ENCODE measurements around the gene ASMTL.
"Not testable (repeated sequence)": the region's sequence is repeated elsewhere in the genome, so short reads cannot be mapped to it uniquely, and the experiment has no call there.

Gene ASMTL

DNA sequence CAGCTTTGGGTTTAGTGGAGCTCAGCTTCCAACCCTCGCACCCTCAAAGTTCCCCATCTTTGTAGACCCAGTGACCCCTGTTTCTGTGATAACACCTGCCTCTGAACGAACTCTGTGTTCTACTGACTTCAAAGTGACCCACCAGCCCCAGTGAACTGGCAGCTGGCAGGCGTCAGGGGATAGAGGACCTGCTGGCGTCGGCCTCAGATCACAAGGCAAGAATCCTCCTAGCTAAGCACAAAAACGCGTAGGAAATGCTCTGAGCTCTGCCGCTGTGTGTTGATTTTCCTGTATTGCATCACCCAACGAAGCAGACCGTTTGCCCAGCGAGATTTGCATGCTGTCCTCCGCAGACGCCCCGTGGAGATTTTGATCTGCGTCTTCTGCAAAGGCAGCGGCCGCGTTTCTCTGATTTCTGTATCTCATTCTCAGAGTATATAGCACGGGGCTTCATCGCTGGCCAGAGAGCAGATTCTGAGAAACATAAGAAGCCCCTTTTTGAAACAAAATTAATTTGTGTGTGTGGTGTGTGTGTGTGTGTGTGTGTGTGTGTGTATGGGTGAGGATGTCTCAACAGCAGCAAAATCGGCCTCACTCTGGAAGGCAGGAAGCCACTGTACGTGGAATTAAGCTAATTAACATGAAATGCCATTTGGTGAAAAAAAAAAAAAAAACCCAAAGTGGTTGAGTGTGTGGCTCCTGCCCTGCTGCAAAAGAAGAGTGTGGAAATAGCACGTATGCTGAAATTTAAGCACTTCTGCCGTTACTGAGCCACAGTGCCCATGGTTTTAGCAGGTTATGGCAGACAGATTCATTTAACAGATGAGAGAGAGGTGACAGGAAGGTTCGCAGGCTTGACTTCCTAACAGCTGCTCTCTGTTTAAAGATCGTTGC lies 29.2 kb upstream of the ASMTL start:
- peak; percentile 73 to 80 for ATAC-seq

DNA sequence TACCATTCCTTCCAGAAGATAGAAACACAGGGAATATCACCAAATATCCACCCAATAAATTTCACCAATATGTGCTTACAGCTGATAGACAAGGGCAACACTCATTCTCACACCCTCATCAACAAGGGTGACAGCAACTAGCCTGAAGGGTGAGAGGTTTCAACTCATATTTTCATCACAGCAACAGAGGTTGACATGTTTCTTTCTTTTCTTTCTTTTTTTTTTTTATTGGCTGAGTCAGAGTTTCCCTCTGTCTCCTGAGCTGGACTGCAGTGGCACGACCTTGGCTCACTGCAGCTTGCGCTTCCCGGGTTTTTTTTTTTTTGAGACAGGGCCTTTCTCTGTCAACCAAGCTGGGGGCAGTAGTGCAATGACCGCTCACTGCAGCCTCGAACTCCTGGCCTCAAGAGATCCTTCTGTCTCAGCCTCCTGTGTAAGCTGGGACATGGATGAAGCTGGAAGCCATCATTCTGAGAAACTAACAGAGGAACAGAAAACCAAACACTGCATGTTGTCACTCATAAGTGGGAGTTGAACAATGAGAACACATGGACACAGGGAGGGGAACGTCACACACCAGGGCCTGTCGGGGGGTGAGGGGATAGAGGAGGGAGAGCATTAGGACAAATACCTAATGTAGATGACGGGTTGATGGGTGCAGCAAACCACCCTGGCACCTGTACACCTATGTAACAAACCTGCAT lies 27.5 kb upstream of the ASMTL start:
- ATAC-seq = peak; percentile 27 to 57

DNA sequence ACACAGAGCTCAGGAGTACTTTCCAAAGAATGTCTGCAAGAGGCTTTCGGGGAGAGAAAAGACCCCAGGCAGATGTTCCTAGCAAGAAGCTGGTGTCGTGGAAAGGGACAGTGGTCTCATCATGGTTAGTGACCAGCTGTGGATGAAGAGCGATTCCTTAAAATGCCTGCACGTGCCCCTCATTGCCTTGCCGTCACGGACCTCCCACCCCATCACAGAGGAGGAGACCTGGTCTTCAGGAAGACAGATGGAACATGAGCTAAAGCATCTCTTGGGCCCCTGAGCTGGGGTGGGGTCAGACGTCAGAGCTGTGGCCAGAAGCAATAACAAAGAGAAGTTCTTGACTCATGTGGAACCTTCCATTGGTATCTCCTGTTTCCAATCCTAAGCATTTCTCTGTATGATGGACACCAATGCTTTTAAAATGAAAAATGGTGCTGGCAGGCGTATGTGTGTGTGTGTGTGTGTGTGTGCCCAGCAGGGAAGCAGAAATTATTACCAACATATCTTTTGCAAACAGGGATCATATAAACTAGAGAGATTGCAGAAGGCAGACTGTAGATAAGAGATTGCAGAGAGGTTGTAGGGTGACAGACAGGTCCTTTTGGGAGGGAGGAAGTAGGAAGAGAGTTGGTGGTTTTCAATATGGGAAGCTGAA lies 25.2 kb upstream of the ASMTL start:
- no peak for ATAC-seq

DNA sequence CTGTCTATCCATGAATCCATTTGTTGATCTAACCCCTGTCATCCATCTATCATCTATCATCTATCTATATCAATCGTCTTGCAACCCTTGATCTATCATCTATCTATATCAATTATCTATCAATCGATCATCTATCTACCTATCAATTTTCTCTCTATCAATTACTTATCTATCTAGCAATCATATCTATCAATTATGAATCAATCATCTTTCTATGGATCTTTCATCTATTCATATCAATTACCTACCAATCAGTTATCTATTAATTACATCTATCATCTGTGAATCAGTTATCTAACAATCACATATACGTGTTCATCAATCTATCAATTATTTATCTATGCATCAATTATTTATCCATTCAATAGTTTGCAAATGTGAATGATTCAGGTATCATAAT lies 24.5 kb upstream of the ASMTL start:
- ATAC-seq = no peak

DNA sequence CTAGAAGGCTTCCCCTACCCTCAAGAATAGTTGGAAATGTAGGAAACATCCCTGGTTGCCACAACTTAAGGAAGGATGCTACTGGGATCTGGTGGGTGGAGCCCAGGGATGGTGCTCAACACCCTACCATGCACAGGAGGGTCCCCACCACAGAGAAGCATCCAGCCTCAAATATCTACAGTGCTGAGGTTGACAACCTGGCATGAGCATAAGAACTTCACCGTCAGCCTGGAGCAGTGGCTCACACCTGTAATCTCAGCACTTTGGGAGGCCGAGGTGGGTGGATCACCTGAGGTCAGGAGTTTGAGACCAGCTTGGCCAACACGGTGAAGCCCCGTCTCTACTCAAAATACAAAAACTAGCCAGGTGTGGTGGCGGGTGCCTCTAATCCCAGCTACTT lies 24.0 kb upstream of the ASMTL start:
- no peak for ATAC-seq

DNA sequence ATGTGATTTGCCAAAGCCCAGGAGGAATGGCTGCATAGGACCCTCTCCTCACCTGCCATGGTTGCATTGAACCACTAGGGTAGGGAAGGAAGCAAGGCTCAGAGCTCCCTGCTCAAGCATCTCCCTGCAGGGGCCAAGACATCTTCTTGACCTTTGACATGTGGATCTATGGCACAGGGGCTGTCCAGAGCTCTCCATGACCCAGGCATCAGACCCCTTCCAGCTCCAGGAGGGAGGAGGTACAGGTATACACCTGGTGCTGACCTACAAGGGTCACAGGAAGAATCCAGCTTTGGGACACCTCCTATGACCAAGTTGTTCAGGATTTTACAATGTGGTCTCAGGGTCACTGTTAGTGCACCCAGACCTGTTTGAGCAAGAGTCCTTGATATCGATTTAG lies 23.2 kb upstream of the ASMTL start:
- no peak for ATAC-seq

DNA sequence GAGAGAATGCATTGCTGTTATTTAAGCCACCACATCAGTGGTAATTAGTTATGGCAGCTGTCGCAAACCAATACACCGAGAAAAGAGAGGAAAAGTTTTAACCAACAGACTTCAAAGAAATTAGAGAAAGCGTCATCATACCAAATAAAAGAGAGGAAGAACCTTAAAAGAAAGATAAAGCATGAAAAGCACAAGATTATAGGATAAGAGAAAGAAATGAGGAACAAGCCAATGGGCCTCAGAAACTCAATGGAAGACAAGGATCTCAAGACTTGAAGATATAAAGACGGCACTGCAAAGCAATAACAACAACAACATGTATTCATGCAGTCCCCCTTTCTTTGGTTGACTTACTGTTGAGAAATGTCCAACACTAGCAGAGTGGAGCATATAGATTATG lies 22.8 kb upstream of the ASMTL start:
- ATAC-seq = no peak

DNA sequence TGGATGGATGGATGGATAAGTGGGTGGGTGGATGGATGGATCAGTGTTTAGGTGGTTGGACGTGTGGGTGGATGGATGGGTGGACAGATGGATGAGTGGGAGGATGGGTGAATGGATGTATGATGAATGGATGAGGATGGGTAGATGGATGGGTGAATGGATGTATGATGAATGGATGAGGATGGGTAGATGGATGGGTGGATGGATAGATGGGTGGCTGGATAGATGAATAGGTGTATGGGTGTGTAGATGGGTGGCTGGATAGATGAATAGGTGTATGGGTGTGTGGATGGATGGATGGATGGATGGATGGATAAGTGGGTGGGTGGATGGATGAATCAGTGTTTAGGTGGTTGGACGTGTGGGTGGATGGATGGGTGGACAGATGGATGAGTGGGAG lies 21.9 kb upstream of the ASMTL start:
- not testable (repeated sequence) for ATAC-seq

DNA sequence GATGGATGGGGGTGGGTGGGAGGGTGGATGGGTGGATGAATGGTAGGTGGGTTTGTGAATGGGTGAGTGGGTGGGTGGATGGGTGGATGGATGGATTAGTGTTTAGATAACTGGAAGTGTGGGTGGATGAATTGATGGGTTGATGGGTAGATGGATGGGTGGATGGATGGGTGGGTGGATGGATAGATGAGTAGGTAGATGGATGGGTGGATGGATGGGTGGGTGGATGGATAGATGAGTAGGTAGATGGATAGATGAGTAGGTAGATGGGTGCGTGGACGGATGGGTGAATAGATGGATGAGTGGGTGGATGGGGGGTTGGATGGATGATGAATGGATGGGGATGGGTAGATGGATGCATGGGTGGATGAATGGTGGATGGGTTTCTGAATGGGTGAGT lies 20.3 kb upstream of the ASMTL start:
- ATAC-seq = no peak

DNA sequence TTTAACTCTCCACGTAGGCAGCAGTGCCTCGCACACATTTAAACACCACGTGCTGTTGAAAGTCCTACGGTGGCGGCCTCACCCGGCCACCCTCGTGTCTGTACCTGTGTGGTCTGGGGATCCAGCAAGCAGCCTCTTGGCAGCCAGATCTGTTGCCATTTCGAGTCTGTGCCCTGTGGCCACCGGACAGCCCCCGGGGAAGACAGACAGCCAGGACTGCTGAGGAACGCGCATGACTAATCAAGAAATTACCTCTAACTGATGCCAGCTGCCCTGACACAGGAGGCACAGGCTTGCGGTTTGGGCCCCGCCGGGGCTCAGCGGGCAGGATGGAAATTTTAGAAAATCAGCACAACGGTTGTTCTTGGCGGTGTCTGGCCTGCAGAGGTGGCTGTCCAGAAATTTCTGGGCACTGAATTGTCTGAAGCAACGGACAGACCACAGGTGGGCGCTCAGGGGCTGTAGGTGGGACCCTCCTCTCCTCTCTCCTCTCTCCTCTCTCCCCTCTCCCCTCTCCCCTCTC lies 15.6 kb upstream of the ASMTL start:
- ATAC-seq = peak; percentile 91 to 94

DNA sequence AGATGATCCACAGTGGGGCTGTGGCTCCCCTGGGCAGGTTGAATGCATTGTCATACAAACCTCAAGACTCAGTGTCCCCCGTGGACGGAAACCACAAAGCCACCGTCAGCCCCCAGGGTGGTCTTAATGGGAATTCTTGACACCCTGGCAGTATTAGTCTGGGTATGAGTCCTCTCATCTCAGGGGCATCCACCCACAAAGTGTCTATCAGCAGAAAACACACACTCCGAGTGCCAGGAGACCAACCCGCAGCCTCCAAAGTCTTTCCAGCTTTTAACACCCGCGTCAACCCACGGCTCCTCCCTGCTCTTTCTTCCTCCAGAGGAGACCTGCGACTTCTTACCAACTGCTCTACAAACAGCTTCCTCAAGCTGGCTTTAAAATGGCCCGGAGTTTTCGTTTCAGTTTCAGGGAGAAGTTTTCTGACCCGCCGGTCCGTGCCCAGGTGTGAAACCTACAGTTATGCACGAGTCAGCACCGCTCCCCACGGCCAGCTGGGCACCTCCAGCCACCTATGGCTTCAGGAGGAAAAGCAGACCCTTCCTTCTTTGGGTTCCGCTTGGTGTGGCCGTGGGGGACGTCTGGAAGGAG lies 14.4 kb upstream of the ASMTL start:
- no peak for ATAC-seq

DNA sequence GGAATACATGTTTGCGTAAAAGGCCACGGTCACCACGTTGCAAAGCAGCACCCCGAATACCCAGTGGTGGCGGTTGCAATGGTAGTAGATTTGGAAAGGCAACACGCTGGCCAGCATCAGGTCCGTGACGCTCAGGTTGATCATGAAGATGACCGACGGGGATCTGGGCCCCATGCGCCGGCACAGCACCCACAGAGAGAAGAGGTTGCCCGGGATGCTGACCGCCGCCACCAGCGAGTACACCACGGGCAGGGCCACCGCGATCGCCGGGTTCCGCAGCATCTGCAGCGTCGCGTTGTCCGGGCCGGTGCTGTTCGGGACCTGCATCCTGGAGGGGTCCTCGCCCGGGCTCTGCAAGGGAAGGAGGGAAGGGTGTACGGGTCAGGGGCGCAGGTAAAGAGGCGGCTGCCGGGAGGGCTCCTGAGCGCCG lies 13.5 kb upstream of the ASMTL start:
- no peak for ATAC-seq

DNA sequence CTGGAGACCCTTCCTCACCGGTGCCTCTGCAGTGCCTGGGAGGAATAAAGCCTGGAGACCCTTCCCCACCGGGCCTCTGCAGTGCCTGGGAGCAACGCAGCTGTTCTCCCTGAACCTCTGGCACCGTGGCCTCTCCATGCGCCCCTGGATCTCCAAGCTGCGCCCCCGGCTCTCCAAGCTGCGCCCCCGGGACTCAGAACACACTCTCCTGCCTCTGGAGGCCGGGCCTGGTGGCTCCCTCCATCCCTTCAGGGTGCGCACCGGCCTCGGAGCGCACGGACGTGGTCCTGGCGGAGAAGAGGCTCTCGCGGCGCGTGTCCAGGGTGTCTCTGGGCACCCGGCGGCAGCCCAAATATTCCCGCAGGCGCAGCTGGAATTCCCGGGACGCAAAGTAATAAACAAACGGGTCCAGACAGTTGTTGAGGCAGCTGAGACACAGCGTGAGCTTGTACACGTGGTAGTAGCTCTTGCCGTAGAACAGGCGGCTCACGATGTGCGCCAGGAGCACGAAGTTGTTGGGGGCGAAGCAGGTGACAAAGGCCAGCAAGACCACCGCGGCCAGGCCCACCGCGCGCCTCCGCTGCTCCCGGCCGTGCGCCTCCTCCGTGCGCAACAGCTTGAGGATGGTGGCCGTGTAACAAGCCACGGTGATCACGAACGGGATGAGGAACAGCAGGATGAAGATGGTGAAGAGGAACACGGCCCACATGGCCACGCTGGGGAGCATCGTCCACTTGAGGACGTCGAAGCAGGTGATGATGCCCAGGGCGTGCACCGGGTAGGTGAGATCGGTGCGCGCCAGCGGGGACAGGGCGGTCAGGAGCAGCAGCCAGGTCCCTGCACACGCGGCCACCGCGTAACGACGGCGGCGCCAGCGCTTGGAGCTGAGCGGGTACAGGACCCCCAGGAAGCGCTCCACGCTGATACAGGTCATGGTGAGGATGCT lies 12.8 kb upstream of the ASMTL start:
- no peak for ATAC-seq

DNA sequence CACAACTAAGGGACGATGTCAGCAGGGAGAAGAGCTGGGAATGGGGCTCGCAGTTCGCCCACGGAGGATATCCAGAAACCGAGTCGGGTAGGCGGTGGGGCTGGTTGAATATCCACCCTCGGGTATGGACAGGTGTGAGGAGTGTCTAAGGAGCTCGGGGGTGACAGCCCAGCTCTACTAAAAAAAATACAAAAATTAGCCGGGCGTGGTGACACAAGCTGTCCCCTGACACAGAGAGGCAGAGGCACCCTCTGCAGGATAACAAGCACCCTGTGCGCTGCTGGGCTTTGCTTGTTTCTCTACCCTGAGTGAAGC lies 12.2 kb upstream of the ASMTL start:
- no peak for ATAC-seq

DNA sequence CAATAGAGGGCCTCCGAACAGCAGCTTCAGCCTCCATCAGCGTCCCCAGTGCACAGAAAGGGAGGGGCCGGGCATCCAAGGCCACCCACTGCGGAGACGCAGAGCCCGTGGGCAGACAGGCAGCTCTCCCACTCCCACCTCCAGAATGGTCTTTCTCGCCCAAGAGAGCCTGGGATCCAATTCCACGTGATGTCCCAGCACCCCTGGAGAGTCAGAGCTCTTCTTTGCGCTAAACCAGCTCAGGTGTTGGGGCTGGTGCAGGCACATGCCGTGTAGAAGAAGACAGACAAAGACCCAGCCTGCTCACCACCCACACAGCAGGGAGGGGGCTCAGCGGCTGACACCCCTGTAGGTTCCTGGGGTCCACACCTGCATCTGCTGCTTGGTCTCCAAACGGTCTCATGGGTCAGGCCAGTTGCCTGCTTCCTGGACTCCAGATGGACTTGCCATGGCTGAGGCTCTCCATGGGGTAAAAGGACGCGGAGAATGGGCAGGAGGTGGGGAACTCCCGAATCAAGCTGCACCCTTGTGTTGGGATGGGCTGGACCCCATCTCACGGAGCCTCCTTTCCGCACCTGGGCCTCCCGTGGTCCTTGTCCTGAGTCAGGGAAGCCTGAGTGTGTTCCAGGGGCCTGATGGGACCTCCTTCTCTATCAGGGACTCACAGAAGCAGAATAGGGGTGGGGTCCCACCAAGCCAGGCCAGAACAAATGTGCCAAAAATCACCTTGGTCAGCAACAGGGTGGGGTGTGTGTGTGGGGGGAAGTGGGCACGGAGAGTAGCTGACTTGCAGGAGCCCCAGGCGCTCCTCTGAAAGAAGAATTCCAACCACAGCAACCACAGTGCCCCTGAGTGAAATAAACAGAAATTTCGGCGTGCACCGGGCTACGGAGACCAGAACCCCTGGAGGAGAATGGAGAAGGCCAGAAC lies 11.6 kb upstream of the ASMTL start:
- no peak for ATAC-seq

DNA sequence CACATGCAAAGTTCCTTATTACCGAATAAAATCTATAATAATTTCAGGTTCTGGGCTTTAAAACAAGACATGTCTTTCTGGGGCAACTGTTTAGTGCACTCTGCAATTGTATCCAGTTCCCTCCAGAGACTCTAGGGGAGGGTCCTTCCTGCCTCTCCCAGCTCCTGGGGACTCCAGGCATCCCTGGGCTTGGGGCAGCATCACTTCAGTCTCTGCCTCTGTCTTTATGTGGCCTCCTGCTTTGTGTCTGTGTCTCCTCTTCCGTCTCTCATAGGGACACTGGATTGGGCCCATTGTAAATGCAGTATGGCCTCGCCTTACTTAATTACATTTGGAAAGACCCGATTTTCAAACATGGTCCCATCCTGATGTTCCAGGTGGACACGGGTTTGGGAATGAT lies 10.9 kb upstream of the ASMTL start:
- ATAC-seq = no peak

DNA sequence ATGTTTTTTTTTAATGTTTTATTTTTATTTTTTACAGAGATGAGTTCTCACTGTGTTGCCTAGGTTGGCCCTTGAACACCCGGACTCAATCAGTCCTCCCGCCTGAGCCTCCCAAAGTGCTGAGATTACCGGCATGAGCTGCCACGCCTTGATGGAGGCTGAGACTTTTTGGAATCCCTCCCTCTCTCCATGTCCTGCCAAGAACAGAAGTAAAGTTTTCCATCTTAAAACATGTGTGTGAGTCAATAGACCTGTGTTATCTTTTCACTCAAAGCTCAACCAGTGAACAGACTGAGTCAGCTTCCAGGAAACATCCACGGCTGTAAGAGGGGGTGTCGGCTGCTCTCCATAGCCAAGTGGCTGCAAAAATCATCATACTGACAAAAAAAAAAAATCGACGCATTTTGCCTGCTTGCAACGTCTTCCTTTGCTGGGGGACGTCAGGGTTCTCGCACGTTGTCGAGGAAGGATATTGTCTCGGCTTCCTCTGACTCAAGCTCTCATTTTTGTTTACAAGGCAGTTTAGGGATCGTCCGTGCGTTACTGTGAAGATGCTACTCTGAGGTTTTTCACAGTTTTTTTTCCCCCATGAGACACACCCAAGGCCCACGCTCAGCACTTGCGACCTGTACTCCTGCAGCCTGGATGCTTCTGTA lies 10.0 kb upstream of the ASMTL start:
- peak; percentile 90 to 94 for ATAC-seq

DNA sequence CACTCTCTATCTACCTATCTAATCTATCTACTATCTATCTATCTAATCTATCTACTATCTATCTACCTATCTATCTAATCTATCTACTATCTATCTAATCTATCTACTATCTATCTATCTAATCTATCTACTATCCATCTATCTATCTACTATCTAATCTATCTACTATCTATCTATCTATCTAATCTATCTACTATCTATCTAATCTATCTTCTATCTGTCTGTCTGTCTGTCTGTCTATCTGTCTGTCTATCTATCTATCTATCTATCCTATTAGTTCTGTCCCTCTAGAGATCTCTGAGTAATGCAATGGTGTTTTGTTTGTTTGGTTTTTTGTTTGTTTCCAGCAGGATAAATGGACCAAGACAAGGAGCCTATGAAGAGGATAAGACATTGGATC lies 9.4 kb upstream of the ASMTL start:
- ATAC-seq = no peak

DNA sequence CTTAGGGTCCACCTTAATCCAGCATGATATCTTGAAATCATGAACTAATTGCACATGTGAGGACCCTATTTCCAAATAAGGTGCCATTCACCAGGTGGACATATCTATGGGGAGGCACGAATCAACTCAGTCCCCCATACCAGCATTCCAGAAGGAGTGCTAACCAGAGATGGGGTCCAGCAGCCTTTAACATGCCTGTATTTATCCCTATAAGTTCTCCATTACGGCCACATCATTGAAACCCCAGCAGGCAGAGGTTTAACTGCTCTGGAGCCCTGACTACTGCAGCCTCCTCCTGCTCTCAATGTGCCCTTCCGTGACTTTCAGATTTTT lies 3.2 kb upstream of the ASMTL start:
- no peak for ATAC-seq

Data from activated CD4-positive, CD25-positive, alpha-beta regulatory T cell treated with anti-CD3 and anti-CD28 coated beads, Interleukin-2, amount 50 U/mL, for 24 hours (primary cell).